ENCODE measurements around the gene USP9Y. TPM values are rescaled to one million over a fixed set of nuclear protein-coding genes. Genes with fewer than 3 reads are reported as not detected.

Gene USP9Y
- total RNA-seq, 1 donor from 2014 or later: not detected

GRCh38 chrY:12898604-12899003 is 197.6 kb downstream of the USP9Y start:
- H3K4me1 ChIP-seq: no peaks in the 10 kb centered on the region
- H3K4me3 ChIP-seq: no peak overlapping the region
- no peaks in the 10 kb centered on the region for H3K27me3 ChIP-seq
- no peak for TF ChIP-seq CTCF (IDR thresholded peaks at IDR 0.05)
- no peak overlapping the region for H3K27ac ChIP-seq
- H3K9me3 ChIP-seq: no peaks in the 10 kb centered on the region
- intact Hi-C loops (cut with DNase I): no loop called here
- no peaks in the 10 kb centered on the region for H3K36me3 ChIP-seq
- DNase-seq (ENCODE audit: low spot score in 2 of 2): no peak

GRCh38 chrY:12904618-12905516 is 203.8 kb downstream of the USP9Y start, which contains the start of gene DDX3Y:
DDX3Y (plus strand) TSS chrY:12904868; CDS start chrY:12904937, 69 bp downstream.
- DNase-seq (ENCODE audit: low spot score in 2 of 2): no peak
- intact Hi-C loops (cut with DNase I): no loop called here
- H3K27me3 ChIP-seq: no peaks in the 10 kb centered on the region
- no peaks in the 10 kb centered on the region for H3K4me1 ChIP-seq
- no peaks in the 10 kb centered on the region for H3K9me3 ChIP-seq
- no peak within 1 kb of the TSS for H3K4me3 ChIP-seq
- TF ChIP-seq CTCF (IDR thresholded peaks at IDR 0.05): no peak
- no peak within 1 kb of the TSS for H3K27ac ChIP-seq
- no peaks in the 10 kb centered on the region for H3K36me3 ChIP-seq

GRCh38 chrY:12905517-12905872 is 204.5 kb downstream of the USP9Y start:
- H3K27me3 ChIP-seq: no peaks in the 10 kb centered on the region
- no peak for TF ChIP-seq CTCF (IDR thresholded peaks at IDR 0.05)
- no peak overlapping the region for H3K4me3 ChIP-seq
- no peaks in the 10 kb centered on the region for H3K9me3 ChIP-seq
- no peaks in the 10 kb centered on the region for H3K36me3 ChIP-seq
- H3K27ac ChIP-seq: no peak overlapping the region
- DNase-seq (ENCODE audit: low spot score in 2 of 2): no peak
- no peaks in the 10 kb centered on the region for H3K4me1 ChIP-seq
- intact Hi-C loops (cut with DNase I): no loop called here

GRCh38 chrY:12905895-12906294 is 204.9 kb downstream of the USP9Y start:
- intact Hi-C loops (cut with DNase I): no loop called here
- no peaks in the 10 kb centered on the region for H3K4me1 ChIP-seq
- TF ChIP-seq CTCF (IDR thresholded peaks at IDR 0.05): no peak
- no peak overlapping the region for H3K4me3 ChIP-seq
- H3K27ac ChIP-seq: no peak overlapping the region
- no peaks in the 10 kb centered on the region for H3K9me3 ChIP-seq
- H3K27me3 ChIP-seq: no peaks in the 10 kb centered on the region
- H3K36me3 ChIP-seq: no peaks in the 10 kb centered on the region
- DNase-seq (ENCODE audit: low spot score in 2 of 2): no peak

Other genes with a start within 250 kb of the USP9Y start
- not detected for gene DDX3Y, start 203.6 kb downstream of the USP9Y start, total RNA-seq